Activated naive CD4-positive, alpha-beta T cell treated with Interleukin-2 at 50 U/mL for 16 hours (primary cell): ENCODE data around the gene AP3M1.
"Not testable (repeated sequence)": the region's sequence is repeated elsewhere in the genome, so short reads cannot be mapped to it uniquely, and the experiment has no call there.

Experiments used
- DNase-seq: peaks from one replicate; pipeline ENCODE4 v3.0.0-alpha.2; 2020

The AP3M1 gene

DNA sequence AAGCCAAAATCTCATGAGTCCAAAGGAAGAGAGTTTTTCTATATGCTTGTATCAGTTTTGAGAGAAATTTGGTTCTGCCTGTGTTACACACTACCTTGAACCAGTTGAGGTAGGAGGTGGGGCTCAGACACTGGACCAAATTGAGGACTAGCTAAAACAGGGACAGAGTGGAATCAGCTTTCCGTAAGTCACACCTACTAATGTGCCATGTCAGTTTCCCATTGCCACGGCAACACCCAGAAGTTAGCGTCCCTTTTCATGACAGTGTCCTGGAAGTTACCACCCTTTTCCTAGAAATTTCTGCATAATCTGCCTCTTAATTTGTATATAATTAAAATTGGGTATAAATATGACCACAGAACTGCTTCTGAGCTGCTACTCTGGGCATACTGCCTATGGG, 9.4 kb upstream of the AP3M1 start:
- no peak for DNase-seq

DNA sequence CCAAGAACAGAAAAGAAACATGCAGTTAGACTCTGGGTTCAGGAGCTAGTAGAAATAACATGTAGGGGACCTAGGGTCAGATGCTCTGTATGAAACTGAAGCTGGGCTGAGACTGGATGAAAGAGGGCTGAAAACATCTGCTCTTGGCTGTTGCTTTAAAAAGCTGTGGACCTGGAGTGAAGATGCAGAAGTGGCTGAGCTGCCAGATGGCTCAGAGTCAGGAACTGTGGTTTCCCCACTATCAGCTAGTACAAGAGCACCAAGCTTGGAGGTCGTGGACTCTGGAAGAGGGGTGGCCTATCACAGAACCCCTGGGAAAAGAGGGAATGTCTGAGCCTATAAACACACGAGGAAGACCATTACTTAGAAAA, 6.3 kb upstream of the AP3M1 start:
- no peak for DNase-seq

DNA sequence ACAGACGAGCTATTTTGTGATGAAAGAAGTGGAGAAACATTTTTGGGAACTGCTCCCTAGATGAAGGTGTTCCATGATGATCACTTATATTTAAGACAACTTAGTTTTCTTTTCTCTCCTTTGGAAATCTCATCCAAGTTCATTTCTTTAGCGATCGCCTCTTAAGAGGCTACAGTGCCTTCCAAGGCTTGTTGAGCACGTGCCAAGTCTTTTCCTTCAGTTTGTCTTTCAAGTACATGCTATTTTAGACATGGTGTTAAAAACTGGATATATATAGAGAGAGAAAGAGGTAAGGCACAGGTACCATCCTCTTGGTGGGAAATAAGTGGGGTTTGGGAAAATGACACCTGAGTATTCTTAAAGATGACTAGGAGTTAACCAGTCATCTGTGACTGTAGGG, 3.0 kb upstream of the AP3M1 start:
- DNase-seq, result no peak

DNA sequence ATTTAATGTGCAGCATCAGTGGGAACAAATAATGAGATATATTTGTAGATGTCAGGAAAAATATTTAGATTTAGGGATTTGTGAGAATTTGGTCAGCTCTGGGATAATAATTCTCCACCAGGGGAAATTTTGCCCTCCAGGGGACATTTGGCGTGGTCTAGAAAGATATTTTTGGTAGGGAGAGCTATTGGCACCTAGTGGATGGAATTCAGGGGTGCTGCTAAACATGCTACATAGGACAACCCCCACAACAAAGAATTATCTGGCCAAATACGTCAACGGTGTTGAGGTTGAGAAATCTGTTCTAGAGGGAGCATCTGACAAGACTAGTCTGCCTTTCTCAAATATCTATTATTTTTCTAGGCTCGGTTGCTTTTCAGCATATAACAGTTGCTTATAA, 2.5 kb upstream of the AP3M1 start:
- DNase-seq, result no peak

DNA sequence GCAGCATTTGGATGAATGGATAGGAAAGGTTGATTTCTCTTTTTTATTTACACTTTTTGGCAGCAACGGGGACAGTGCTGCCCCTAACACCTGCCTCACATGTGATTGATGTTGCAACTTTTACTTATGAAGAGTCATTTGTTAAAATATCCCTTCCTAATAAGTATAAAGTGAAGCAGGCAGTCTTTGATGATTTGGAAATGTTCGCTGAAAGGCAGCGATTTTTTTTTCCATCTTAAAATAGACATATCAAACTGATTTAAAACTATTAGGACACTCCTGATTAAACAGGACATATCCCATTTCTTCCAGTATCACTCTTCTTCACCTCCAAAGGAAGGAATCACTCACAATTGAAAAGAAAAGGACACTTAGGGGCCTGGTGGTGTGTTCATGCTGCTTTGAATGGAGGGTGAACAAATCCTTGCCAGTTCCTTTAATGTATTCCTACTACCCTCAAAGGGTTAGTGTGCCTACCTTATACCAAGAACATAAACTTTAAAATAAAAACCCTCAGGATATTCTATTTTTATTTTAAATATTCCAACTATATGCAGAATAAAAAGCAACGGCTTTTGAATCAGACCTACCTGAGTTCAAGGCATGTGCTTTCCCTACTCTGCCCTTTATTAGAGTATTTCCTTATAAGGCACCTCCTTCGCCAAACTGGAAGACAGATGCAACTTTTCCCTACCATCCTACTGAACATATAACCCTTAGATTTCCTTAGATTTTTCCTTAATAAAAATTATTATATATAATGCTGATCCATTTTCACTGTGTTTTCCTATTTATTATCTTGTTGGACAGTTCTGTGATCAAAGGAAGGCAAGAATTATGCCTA, 1.5 kb upstream of the AP3M1 start:
- DNase-seq, result no peak

DNA sequence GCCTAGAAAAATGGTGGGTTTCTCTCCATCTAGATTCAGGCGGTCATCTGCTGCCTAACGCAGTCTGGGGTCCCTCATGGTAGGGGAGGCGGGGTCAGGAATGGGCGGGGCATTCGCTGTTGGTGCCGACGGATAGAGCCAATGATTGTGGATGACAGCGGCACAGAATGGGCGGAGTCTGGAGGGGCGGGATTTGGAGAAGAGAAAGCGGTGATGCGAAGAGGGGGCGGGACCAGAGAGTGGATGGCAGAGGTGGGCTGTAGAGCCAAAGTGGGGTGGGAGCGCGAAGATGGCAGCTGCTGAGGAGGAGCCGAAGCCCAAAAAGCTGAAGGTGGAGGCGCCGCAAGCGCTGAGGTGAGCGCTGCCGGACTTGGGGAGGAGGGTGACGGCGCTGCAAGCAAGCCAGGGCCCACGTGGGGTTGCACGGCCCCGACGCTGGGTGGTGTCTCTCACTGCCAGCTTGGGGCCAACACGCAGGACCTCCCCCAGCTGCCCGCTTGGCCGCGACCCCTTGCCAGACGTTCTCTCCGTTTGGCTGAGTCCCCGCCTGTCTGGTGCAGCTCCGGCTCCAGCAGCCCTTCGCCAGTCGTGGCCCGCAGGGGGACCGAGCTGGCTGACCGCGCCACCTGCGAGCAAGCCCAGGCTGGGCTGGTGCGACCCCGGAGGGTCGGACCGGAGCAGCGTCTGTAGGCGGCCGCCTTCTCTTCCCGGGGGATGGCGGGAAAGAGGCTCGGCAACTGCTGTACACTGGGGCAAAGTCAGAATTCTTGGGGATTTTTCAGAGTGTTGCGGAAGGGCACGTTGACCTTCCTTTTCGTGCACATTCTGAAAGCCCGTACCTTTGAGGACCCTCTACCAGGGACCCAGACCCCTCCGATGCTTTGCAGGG, 606 bp upstream of the AP3M1 start, which contains the start of gene ADK:
Gene ADK (plus strand): TSS at position 232 of the 889 bp plus-strand sequence. CDS start 58 bp downstream, at position 290.
- peak; percentile 100 for DNase-seq

DNA sequence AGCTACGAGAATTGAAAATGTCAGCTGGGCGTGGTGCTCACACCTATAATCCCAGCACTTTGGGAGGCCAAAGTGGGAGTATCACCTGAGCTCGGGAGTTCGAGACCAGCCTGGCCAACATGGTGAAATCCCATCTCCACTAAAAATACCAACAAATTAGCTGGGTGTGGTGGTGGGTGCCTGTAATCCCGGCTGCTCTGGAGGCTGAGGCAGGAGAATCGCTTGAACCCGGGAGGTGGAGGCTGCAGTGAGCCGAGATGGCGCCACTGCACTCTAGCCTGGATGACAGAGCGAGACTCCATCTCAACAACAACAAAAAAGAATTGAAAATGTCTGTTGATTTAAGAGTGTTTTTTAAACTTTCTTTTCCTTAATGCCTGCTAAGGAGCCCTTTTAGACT, 3.6 kb downstream of the AP3M1 start:
- not testable (repeated sequence) for DNase-seq

DNA sequence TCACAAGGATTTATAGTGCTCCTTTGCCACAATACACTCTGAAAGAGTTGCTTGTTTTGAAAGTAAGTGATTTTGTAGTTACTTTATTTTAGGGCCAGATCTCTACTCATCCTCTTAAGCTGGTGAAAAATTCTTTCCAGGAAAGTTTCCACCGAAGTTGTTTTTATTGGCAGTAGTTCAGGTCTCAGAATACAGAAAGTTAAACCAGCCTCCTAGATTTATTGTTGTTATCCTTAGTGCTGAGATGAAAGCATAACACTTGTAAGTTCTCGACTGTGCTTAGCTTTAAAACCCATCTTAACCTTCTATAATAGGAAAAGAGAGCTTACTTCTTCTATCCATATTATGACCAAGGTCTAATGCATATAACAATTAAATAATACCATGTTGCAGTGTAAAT, 5.5 kb downstream of the AP3M1 start:
- no peak for DNase-seq

DNA sequence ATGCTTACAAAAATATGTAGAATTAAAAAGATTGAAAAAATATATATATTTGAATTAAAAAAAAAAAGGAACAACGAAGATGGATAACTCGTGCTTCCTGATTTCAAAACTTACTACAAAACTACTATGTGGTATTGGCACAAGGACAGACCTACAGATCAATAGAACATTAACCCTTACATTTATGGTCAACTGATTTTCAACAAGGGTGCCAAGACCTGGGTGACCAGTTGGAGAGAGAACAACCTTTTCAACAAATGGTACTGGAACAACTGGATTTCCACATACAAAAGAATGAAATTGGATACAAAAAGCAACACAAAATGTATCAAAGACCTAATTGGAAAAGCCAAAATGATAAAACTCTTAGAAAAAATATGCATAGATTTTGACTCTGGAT, 10.1 kb downstream of the AP3M1 start:
- no peak for DNase-seq

DNA sequence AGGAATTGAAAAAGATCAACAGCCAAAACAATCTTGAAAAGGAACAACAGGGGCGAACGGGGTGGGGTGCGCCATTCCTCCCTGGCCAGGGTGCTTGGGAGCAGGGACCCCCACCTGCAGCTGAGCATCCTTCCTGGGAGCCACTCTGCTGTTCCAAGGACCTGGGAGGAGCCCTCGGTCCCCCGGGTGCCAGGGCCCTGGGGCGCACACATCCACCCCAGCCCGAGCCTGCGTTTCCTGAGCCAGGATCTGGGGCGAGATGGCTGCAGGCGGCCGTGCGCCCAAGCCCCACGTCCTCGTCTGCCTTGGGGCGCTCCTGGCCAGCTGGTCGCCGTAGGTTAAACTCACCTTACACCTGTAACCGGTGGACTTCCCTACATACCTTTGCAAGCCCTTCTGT, 10.6 kb downstream of the AP3M1 start:
- DNase-seq, result no peak

DNA sequence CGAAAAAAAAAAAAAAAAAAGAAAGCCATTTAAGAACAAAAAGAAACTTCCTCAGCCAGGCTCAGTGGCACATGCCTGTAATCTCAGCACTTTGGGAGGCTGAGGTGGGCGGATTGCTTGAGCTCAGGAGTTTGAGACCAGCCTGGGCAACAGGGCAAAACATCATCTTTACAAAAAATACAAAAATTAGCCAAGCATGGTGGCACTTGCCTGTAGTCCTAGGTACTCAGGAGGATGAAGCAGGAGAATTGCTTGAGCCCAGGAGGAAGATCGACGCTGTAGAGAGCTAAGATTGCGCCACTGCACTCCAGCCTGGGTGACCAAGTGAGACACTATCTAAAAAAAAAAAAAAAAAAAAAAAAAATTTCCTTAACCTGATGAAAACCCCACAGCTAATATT, 12.0 kb downstream of the AP3M1 start:
- DNase-seq, result not testable (repeated sequence)

DNA sequence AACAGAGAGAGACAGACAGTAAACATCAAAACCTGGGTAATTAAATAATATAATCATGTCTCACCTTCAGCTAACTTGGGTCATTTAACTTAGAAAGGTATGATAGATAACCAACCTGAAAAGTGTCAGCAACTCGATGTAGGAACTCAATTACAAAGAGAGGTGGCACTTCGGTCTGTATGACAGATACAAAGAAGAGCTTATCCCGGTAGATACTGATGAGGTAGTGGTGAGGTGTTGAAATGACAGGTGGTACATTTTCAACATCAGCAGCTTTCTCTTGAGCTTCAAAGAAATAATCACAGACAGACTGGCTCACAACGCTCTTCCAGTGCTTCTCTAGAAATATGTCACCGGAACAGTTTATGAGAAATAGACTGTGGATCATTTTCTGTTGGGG, 12.6 kb downstream of the AP3M1 start:
- no peak for DNase-seq

DNA sequence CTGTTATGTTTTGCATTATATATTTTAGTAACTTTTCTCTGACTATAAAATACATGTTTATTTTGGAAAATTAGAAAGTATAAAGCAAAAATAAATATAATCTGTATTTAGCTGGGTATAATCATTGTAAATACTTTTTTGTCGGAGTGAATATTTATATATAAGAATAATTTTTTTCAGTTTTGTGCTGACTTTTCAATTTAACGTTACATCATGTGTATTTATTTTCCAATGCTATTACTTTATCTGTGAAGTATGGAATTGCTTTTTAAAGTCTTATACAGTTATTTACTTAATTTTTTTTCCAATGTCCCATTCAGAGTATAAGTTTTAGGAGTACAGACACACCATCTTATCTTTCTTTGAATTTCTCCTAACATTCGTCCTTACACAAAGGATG, 15.2 kb downstream of the AP3M1 start:
- no peak for DNase-seq

DNA sequence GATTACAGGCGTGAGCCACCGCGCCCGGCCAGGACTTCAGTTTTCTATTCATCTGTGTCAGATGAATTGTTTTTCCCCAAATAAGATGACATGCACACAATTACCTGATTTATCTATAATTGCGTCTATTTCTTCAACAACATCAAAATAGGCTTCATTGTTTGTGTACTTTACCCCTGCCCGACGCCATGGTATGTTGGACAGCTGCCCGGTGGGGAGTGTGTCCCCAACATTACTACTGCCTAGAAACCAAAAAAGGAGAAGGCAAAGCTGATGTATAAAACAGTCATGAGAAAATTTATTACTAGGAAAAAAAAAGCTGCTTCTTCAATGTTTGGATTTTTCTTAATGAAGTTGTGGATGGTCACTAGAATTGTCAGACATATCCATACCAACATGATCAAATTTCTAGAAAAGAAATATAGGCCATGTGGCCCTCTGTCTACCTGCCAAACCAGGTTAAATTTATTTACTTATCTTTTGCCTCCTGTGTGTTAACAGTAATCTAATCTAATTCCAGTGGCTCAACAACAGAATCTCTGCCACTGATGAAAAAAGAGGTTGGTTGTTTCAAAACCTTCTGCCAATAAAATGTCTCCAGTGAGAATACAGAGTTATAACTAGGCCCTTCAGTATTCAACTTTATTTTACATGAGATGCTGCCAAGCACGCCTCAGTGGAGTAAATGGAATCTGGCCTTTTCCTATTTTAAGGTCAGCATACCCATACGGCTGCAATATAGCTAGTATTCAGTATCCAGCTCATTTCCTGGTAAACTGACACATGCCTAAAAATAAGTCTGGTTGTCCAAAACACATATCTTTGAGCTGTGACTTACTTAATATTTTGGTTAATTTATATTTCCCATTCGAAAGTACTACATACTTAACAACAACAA, 16.5 kb downstream of the AP3M1 start:
- no peak for DNase-seq

DNA sequence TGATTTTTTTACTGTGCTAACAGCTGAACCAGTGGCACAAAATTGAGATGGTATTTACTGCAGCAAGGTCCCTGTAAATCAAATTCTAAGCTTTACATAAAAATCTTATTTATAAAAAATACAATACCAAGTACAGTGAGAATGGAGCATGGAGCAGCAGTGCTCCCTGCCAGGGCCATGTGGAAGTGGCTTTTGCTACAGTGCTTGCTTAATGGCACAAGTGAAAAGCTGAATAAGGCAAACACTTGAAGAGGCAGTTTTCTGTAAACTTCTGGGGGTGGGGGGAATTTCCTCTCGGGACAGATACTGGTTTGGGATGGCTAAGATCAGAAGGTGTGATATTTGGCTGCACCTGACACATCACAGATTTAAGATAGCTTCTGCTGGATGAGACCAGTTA, 27.5 kb downstream of the AP3M1 start:
- no peak for DNase-seq

DNA sequence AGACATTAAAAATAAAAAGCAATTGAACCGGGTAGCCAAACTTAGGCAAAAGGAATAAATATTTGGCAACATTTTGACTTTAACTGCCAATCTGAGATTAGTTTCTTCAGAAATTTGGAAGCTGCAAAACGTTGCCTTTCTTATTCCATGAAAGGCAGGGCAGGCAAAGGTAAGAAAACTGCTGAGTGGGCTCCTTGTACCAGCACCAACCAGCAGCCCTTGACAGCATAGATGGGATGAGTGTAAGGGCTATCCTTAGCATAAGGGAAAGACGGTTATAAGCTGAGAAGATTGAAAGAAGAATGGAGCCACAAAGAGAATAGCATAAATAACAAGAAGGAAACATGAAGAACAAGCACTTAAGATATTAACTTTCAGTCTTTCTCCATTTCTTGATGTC, 28.6 kb downstream of the AP3M1 start:
- no peak for DNase-seq

DNA sequence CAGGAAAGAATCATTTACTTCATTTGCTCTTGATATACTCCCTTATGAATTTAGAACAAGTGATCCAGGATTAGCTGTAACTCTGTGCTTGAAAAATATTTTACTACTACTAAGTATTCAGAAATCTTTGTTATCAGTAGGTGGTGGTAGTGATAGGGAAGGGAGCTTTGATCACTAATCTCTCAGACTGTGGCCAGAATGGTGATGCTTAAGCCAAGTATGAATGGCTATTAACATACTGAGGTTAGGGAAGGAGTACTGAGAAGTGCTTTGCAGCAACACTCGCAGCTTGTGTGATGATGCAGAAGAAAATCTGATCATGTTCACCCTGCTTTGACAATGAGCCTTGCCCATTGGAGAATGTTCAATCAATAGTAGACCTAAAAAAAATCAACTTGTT, 29.3 kb downstream of the AP3M1 start:
- no peak for DNase-seq

DNA sequence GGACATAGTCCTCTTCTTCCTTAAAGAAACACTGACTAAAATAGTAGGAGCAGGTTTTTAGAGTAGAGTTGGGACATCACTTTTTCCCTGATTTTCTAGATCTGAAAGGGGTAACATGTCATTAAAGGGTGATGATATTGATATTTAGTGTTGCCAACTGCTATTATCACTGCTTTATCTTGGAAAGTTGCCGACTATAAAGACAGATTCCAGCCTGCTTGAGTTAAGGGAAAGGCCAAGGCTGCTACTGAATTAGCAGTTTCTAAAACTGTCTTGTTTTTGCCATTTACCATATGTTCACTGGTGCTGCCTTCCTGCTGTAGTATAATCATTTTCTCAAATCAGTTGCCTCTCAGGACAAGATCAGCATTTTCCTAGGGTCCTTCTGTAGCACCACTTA, 29.7 kb downstream of the AP3M1 start:
- DNase-seq, result no peak

DNA sequence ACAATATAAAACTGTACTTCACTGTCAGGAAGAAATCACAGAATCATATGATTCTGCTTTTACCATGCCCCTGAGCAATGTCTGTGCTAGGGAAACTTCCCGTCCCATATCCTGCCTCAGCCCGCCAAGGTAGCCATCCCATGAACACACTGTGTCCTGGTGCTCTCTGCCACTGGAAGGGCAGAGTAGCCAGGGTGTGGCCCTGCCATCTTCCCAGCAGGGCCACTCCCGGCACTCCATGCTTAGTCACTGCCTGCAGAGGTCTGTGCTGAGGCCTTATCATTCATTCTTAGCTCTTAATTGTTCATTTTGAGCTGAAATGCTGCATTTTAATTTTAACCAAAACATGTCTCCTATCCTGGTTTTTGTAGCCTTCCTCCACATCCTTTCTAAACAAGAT, 31.8 kb downstream of the AP3M1 start:
- DNase-seq, result no peak

DNA sequence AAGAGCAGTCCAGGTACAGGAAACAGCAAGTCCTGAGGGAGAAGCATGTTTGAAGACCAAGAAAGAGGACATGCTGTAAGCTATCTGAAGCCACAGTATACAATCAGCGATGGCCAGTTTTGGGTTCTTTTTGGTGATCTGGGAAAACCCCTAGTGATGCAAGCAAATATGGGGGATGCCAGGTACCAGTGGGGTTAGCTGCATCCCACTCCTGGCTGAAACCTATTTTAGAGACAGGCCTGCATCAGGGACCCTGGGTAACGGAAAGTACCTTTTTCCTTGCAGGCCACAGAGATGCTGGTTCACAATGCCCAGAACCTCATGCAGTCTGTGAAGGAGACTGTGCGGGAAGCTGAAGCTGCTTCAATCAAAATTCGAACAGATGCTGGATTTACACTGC, 32.9 kb downstream of the AP3M1 start:
- no peak for DNase-seq

DNA sequence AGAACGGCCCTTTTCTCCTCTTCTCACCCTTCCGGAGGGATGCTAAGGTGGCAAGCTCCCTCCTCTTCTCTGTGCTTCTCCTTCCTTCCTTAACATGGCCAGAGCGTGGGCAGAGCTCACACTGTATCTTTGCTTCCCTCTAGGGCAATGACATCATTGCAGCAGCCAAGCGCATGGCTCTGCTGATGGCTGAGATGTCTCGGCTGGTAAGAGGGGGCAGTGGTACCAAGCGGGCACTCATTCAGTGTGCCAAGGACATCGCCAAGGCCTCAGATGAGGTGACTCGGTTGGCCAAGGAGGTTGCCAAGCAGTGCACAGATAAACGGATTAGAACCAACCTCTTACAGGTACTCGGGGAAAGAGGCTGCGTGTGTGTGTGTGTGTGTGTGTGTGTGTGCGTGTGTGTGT, 36.6 kb downstream of the AP3M1 start:
- no peak for DNase-seq

DNA sequence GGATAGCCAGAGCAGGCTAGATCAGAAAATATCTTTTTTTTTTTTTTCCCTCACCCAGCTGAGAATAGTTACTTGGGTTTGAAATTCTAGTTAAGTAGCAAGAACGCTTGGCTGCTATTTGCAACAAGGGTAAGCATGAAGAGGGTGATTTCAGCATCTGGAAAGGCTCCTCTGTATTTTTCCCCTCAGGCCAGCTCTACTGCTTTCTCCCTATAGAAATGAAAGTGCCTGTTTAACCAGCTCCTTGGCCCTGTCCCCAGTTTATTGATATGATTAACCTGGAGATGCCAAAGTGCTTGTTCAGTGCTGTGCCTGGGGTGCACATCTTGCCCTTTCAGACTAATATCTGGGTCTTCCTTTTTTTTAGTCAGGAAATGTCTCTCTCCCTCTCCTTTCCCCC, 37.1 kb downstream of the AP3M1 start:
- no peak for DNase-seq

DNA sequence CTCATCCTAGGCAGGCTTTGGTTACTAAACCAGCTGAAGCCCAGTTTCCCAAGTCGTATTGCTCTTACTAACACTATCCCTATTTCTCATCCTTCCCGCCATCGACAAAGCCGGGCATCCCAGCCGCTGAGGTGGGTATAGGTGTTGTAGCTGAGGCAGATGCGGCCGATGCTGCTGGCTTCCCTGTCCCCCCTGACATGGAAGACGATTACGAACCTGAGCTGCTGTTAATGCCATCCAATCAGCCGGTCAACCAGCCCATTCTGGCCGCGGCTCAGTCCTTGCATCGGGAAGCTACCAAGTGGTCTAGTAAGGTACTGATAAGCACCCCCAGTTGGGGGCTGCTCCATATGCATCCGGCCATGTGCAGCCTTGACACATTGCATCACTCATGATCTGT, 38.8 kb downstream of the AP3M1 start:
- no peak for DNase-seq
